Breast epithelium (tissue), 3 donors: ENCODE results near the gene RPP21.

Source experiments
- POLR2AphosphoS5 ChIP-seq, 3 donors: sonication (generic); formaldehyde crosslinking; IDR thresholded peaks; one replicate each; pipeline ENCODE4 v1.6.1; 2017; ENCODE audit warnings: antibody characterized with exemption in 3 of 3
- TF ChIP-seq, protein P1 (sequence below), 3 donors: fragments of 450-650 bp; IDR thresholded peaks; one replicate each; pipeline ENCODE4 v1.5.1; 2016 to 2017; ENCODE audit warnings: antibody characterized with exemption in 3 of 3, mild to moderate bottlenecking in 3 of 3, moderate library complexity in 3 of 3

DNA sequence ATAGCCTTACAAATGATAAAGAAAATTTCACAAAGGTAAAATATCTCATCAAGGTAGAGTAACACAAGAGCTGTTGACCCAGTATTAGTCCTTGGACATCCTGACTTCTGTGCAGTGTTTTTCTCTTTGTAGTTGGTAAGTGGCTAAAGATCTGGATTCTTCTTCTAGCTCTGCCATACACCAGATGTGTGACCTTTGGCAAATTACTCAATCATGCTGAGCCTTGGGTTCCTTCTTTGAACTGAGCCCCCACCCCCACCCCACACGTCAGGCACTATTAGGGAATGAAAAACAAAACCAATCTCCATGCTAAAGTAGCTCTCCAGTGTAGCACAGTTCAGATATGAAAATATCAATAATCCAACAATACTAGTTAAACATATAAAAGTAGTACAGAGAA, 33.3 kb upstream of the RPP21 start:
- TF ChIP-seq, protein P1, sequence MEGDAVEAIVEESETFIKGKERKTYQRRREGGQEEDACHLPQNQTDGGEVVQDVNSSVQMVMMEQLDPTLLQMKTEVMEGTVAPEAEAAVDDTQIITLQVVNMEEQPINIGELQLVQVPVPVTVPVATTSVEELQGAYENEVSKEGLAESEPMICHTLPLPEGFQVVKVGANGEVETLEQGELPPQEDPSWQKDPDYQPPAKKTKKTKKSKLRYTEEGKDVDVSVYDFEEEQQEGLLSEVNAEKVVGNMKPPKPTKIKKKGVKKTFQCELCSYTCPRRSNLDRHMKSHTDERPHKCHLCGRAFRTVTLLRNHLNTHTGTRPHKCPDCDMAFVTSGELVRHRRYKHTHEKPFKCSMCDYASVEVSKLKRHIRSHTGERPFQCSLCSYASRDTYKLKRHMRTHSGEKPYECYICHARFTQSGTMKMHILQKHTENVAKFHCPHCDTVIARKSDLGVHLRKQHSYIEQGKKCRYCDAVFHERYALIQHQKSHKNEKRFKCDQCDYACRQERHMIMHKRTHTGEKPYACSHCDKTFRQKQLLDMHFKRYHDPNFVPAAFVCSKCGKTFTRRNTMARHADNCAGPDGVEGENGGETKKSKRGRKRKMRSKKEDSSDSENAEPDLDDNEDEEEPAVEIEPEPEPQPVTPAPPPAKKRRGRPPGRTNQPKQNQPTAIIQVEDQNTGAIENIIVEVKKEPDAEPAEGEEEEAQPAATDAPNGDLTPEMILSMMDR (IDR thresholded peaks at IDR 0.05), result no peak
- TF ChIP-seq POLR2AphosphoS5 (IDR thresholded peaks at IDR 0.05), result no peak
